ENCODE data around the gene DPCD. TPM values are rescaled to one million over a fixed set of nuclear protein-coding genes. Genes with fewer than 3 reads are reported as not detected.

The DPCD gene
- total and polyA plus RNA-seq, 10 of the 15 experiments (the other 5 are each of a cell fraction or from before 2014, with no cell fraction given): 9.7 to 50.9 (median 26.3) TPM

DNA sequence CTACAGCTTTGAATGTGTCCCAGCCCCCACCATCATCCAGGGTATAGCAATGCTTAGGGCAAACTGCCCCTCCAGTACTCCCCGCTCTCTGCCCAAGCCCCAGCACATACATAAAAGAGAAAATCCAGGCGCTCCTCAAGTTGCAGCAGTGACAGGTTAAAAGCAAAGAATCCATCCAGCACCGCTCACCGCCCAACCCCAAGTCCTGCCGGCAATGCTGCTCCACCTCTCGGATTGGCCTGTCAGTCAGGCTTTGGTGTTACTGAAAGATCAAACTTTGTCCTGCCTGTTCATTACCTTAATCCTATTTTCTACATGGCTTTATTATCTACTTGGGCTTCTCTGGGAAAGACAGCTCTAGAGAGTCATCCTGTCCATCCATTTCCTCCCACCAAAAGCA is 31.9 kb downstream of the DPCD start (continued):
- TF ChIP-seq RELB (IDR thresholded peaks at IDR 0.05; ENCODE audit: low read depth): no peak

GRCh38 chr10:101623528-101623927 is 35.4 kb downstream of the DPCD start:
- no peak overlapping the region for H3K27ac ChIP-seq (ENCODE audit: control insufficient read depth, insufficient read depth)
- in situ Hi-C loops (cut with MboI) (no loop called here), intact Hi-C loops (cut with micrococcal nuclease; ENCODE audit: unreplicated experiment) (no loop called here)
- no peak overlapping the region for H3K9ac ChIP-seq (ENCODE audit: control insufficient read depth, insufficient read depth, low read length)
- H3K4me1 ChIP-seq (ENCODE audit: control insufficient read depth, insufficient read depth, low read length): peaks cover 1% of the 10 kb centered on the region; the same call in 1 of the 2 replicates
- WGBS (ENCODE audit: insufficient coverage, insufficient replicate concordance, low lambda C conversion rate, missing lambda C conversion rate): 96% methylated on average over 1 of the region's 1 CpG
- FAIRE-seq: no peak
- TF ChIP-seq SRF (IDR thresholded peaks at IDR 0.05; ENCODE audit: low read depth in 2 of 2, low read length in 2 of 2): no peak
- no peak for TF ChIP-seq SMAD5 (IDR thresholded peaks at IDR 0.05; ENCODE audit: low read depth)
- TF ChIP-seq ZNF24 (IDR thresholded peaks at IDR 0.05): no peak
- TF ChIP-seq ATF7 (IDR thresholded peaks at IDR 0.05; ENCODE audit: low read depth): no peak
- no peak for TF ChIP-seq CHD2 (IDR thresholded peaks at IDR 0.05; ENCODE audit: borderline replicate concordance, low read depth, low read length)
- TF ChIP-seq, protein P1, sequence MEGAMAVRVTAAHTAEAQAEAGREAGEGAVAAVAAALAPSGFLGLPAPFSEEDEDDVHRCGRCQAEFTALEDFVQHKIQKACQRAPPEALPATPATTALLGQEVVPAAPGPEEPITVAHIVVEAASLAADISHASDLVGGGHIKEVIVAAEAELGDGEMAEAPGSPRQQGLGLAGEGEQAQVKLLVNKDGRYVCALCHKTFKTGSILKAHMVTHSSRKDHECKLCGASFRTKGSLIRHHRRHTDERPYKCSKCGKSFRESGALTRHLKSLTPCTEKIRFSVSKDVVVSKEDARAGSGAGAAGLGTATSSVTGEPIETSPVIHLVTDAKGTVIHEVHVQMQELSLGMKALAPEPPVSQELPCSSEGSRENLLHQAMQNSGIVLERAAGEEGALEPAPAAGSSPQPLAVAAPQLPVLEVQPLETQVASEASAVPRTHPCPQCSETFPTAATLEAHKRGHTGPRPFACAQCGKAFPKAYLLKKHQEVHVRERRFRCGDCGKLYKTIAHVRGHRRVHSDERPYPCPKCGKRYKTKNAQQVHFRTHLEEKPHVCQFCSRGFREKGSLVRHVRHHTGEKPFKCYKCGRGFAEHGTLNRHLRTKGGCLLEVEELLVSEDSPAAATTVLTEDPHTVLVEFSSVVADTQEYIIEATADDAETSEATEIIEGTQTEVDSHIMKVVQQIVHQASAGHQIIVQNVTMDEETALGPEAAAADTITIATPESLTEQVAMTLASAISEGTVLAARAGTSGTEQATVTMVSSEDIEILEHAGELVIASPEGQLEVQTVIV (IDR thresholded peaks at IDR 0.05; ENCODE audit: borderline replicate concordance, partially characterized antibody): no peak
- TF ChIP-seq ZNF207 (IDR thresholded peaks at IDR 0.05; ENCODE audit: borderline replicate concordance): no peak
- no peak for TF ChIP-seq CHD4 (IDR thresholded peaks at IDR 0.05)
- no peak for TF ChIP-seq POLR2A (IDR thresholded peaks at IDR 0.05; ENCODE audit: low read depth, low read length)
- TF ChIP-seq ZNF274 (IDR thresholded peaks at IDR 0.05; ENCODE audit: insufficient read depth, insufficient read length): no peak
- no peak for TF ChIP-seq BCL11A (IDR thresholded peaks at IDR 0.05; ENCODE audit: low read depth, low read length)
- TF ChIP-seq ZNF687 (IDR thresholded peaks at IDR 0.05): no peak
- TF ChIP-seq PBX3 (IDR thresholded peaks at IDR 0.05; ENCODE audit: insufficient replicate concordance, low read depth, low read length): no peak
- no peak overlapping the region for H3K4me2 ChIP-seq (ENCODE audit: control insufficient read depth, insufficient read depth)
- H3K9me3 ChIP-seq (replicated peaks; ENCODE audit: control insufficient read depth, insufficient read depth, low read length): no peaks in the 10 kb centered on the region
- BruUV-seq (replicated peaks): no TSS peak
- no peak overlapping the region for H3K4me3 ChIP-seq
- no peaks in the 10 kb centered on the region for H3K79me2 ChIP-seq (ENCODE audit: control insufficient read depth, insufficient read depth, low read length)
- ChIA-PET RAD21 (ENCODE audit: unreplicated experiment) (no interaction called here), POLR2A (no interaction called here), SMC1A (ENCODE audit: uncharacterized antibody, unreplicated experiment) (interaction anchor here (0.7 kb wide), 2 partner anchors 78 to 188 kb away, joined by 3 read pairs; no protein-coding TSS in a partner anchor), CTCF (interaction anchor here (0.6 kb wide), 2 partner anchors 159 to 195 kb away, joined by 3 read pairs; partner anchors contain the start of gene OGA)
- no peaks in the 10 kb centered on the region for H4K20me1 ChIP-seq (ENCODE audit: control insufficient read depth, insufficient read depth)
- H3K27me3 ChIP-seq (replicated peaks in 1 of 2; ENCODE audit: control insufficient read depth in 2 of 2, insufficient read depth in 2 of 2, low read length in 1 of 2): no peaks in the 10 kb centered on the region
- DNase-seq (ENCODE audit: low read depth, low spot score): no peak
- H2AFZ ChIP-seq (ENCODE audit: control insufficient read depth, low read depth, low read length): no peak overlapping the region
- ATAC-seq: no peak
- H3K36me3 ChIP-seq (ENCODE audit: control insufficient read depth in 2 of 2, insufficient read depth in 2 of 2, low read length in 1 of 2): peaks cover 2 to 6% of the 10 kb centered on the region in 2 experiments; a peak in 2 of 4 replicates

All from GM12878 (cell line).